ENCODE measurements around the gene CDC20B. TPM values are rescaled to one million over a fixed set of nuclear protein-coding genes. Genes with fewer than 3 reads are reported as not detected.

CDC20B gene
- total RNA-seq, 1 donor from 2014 or later, result not detected

DNA sequence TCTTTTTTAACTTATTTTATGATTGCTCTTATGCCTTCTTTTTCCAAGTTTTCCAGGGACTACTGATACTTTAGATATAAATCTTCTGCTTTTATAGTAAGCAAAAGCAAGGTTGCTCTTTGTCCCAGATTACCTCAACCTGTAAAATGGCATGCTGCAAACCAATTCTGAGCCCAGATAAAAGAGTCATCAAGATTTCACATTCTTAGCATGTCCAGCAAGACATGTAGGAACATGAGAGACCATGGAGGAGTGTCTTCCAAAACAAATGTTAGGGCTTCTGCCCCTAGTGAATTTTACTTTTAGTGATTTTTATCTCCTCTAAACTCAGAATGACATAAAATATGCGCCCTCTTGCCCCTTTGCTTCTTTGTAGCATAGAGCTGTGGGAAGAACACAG is 7.0 kb upstream of the CDC20B start:
- DNase-seq (ENCODE audit: low read depth, low spot score), result no peak
- TF ChIP-seq, protein P1, sequence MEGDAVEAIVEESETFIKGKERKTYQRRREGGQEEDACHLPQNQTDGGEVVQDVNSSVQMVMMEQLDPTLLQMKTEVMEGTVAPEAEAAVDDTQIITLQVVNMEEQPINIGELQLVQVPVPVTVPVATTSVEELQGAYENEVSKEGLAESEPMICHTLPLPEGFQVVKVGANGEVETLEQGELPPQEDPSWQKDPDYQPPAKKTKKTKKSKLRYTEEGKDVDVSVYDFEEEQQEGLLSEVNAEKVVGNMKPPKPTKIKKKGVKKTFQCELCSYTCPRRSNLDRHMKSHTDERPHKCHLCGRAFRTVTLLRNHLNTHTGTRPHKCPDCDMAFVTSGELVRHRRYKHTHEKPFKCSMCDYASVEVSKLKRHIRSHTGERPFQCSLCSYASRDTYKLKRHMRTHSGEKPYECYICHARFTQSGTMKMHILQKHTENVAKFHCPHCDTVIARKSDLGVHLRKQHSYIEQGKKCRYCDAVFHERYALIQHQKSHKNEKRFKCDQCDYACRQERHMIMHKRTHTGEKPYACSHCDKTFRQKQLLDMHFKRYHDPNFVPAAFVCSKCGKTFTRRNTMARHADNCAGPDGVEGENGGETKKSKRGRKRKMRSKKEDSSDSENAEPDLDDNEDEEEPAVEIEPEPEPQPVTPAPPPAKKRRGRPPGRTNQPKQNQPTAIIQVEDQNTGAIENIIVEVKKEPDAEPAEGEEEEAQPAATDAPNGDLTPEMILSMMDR (conservative IDR thresholded peaks at IDR 0.05), result no peak
- peaks cover 14% of the 10 kb centered on the region for H3K4me1 Mint-ChIP-seq
- no peaks in the 10 kb centered on the region for H3K9me3 Mint-ChIP-seq
- H3K36me3 Mint-ChIP-seq (ENCODE audit: low read depth), result no peaks in the 10 kb centered on the region
- no peak overlapping the region for H3K27ac Mint-ChIP-seq (ENCODE audit: unreplicated experiment)
- peaks cover 87% of the 10 kb centered on the region for H3K27me3 Mint-ChIP-seq (ENCODE audit: low read depth)
- H3K4me3 Mint-ChIP-seq, result no peak overlapping the region

DNA sequence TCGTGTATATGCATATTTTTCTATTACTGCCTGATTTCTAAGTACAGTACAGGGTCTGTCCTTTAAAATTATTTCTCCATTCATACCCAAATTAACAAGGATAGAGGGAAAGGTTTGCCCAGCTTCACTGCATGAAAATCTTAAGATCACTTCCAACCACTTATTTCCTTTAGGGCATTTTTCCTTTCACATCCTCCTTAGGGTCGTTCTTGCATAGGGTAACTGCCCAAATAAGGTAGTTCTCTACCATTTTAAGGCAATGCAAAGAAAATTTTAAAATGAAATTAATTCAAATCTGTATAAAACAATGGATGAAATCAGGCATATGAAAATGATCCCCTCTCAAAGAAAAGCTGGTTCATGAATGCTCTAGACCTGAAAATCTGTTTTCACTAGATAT is 4.1 kb upstream of the CDC20B start:
- DNase-seq (ENCODE audit: low read depth, low spot score), result no peak
- Mint-ChIP-seq H3K27me3 (ENCODE audit: low read depth) (peaks cover 96% of the 10 kb centered on the region), H3K9me3 (no peaks in the 10 kb centered on the region), H3K36me3 (ENCODE audit: low read depth) (no peaks in the 10 kb centered on the region), H3K4me1 (peaks cover 29% of the 10 kb centered on the region), H3K4me3 (peak overlapping the region; percentile 22), H3K27ac (ENCODE audit: unreplicated experiment) (no peak overlapping the region)
- TF ChIP-seq, protein P1 (conservative IDR thresholded peaks at IDR 0.05), result no peak

GRCh38 chr5:55176176-55176818 is 3.3 kb upstream of the CDC20B start:
- Mint-ChIP-seq H3K27me3 (ENCODE audit: low read depth) (peaks cover 93% of the 10 kb centered on the region), H3K36me3 (ENCODE audit: low read depth) (no peaks in the 10 kb centered on the region), H3K27ac (ENCODE audit: unreplicated experiment) (no peak overlapping the region), H3K4me3 (peak overlapping the region; percentile 58), H3K9me3 (no peaks in the 10 kb centered on the region), H3K4me1 (peaks cover 30% of the 10 kb centered on the region)
- DNase-seq (ENCODE audit: low read depth, low spot score), result peak; percentile 51
- TF ChIP-seq, protein P1 (conservative IDR thresholded peaks at IDR 0.05), result peak; percentile 41

DNA sequence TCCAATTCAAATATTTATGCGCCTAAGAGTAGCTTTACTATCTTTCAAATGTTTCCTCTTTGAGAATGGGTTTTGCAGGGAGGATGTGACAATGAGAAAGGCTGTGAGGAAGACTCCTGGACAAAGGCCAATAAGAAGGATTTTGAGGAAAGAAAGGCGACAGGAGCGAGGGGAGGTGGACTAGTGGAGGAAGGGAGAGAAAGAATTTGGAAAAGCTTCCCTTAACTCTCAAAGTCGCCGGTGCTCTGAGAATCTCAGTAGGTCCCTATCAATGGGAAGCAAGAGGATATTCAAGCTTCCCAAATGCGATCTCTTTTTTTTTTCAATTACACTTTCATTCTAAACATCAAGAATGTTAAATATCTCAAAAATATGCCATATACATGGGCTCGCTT is 2.8 kb upstream of the CDC20B start:
- Mint-ChIP-seq H3K27ac (ENCODE audit: unreplicated experiment) (no peak overlapping the region), H3K36me3 (ENCODE audit: low read depth) (no peaks in the 10 kb centered on the region), H3K27me3 (ENCODE audit: low read depth) (peaks cover 88% of the 10 kb centered on the region), H3K4me3 (peak overlapping the region; percentile 35), H3K9me3 (no peaks in the 10 kb centered on the region), H3K4me1 (peaks cover 30% of the 10 kb centered on the region)
- DNase-seq (ENCODE audit: low read depth, low spot score), result no peak
- TF ChIP-seq, protein P1 (conservative IDR thresholded peaks at IDR 0.05), result no peak

GRCh38 chr5:55173687-55174230 is 782 bp upstream of the CDC20B start:
- TF ChIP-seq, protein P1 (conservative IDR thresholded peaks at IDR 0.05), result no peak
- Mint-ChIP-seq H3K4me3 (peak overlapping the region; percentile 80), H3K27me3 (ENCODE audit: low read depth) (peaks cover 75% of the 10 kb centered on the region), H3K27ac (ENCODE audit: unreplicated experiment) (no peak overlapping the region), H3K4me1 (peaks cover 30% of the 10 kb centered on the region), H3K36me3 (ENCODE audit: low read depth) (no peaks in the 10 kb centered on the region), H3K9me3 (no peaks in the 10 kb centered on the region)
- no peak for DNase-seq (ENCODE audit: low read depth, low spot score)

Measured in neural crest cell (in vitro differentiated cells).